GM13976 (cell line): ENCODE measurements around the gene ERCC6L2.

Experiments
- DNase-seq: peaks from one replicate; pipeline ENCODE4 v3.0.0; 2012; ENCODE audit warnings: low spot score
- CTCF ChIP-seq: IDR thresholded peaks from 2 replicates; pipeline ENCODE4 v1.5.1; 2012; ENCODE audit warnings: borderline replicate concordance, mild to moderate bottlenecking; ENCODE audit not compliant: insufficient read depth; ENCODE audit errors: extremely low read depth, missing control alignments, control extremely low read depth
- in situ Hi-C: fragments of 300-500 bp; cut with MboI; formaldehyde crosslinking; loops from one replicate; pipeline ENCODE4 v1.12.0; 2022; ENCODE audit warnings: low sequenced_read_pairs, mixed read lengths, inconsistent platforms; ENCODE audit not compliant: unreplicated experiment

Gene ERCC6L2

GRCh38 chr9:95910770-95911340 lies 35.4 kb downstream of the ERCC6L2 start:
- in situ Hi-C loops: no loop called here
- TF ChIP-seq CTCF: no peak
- no peak for DNase-seq

- no peak for DNase-seq
- in situ Hi-C loops: no loop called here
- no peak for TF ChIP-seq CTCF
Measured at GRCh38 chr9:95912773-95913172, 37.3 kb downstream of the ERCC6L2 start.

GRCh38 chr9:95920017-95920416 lies 44.5 kb downstream of the ERCC6L2 start:
- in situ Hi-C loops: no loop called here
- no peak for DNase-seq
- TF ChIP-seq CTCF: no peak

DNA sequence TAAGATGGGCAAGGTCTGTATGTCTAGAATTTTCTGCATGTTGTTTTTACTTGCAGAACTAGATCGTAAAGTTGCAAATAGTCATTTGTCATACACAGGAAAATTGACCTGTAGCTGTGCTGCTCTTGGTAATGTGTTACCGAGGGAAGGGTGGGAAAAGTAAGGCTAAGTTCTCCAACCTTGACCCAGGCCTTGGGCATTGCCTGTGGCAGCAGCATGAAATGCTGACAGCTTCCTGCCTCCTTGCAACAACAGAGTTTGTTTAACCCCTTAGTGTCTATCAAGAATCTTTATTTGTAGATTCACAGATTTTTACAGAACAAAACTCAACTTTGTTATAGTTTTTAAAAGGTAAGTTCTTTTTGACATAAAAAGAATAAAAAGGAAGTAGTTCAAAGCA lies 48.3 kb downstream of the ERCC6L2 start:
- no peak for DNase-seq
- no peak for TF ChIP-seq CTCF
- in situ Hi-C loops: no loop called here

DNA sequence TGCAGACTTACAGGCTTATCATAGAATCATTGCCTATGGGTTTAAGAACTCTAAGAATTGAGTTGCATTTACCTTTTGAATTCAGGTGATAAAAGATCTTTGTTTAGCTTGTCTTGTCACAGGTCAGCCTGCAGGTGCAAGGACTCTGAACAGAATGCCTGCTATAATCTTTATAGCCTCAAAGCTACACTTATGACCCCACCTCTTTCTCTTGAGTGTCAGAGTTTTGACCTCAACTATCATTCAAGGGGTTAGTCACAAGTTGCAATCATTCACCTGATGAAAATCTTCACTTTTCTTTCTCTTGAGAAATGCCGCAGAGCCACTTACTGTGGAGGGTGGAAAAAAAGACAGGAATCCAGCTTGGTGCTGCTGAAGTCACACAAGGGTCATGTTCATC lies 49.5 kb downstream of the ERCC6L2 start:
- in situ Hi-C loops: no loop called here

GRCh38 chr9:95927271-95928004 lies 51.9 kb downstream of the ERCC6L2 start:
- in situ Hi-C loops: no loop called here
- TF ChIP-seq CTCF: no peak
- DNase-seq: no peak

More for the DNA sequence above, 49.5 kb downstream of the ERCC6L2 start:
- DNase-seq: no peak
- no peak for TF ChIP-seq CTCF
